Left forelimb (tissue), 1 donor: ENCODE measurements around the gene CCKAR.

Experiments used
- DNase-seq: peaks from one replicate; pipeline ENCODE4 v3.0.0-alpha.2; 2018; ENCODE audit warnings: low spot score

The CCKAR gene

GRCh38 chr4:26489101-26489985 lies 941 bp downstream of the CCKAR start:
- DNase-seq: no peak

- DNase-seq: no peak
Observed at GRCh38 chr4:26485684-26486083, 4.6 kb downstream of the CCKAR start.

GRCh38 chr4:26484516-26484915 lies 5.8 kb downstream of the CCKAR start:
- DNase-seq: no peak

- DNase-seq: no peak
Observed at GRCh38 chr4:26484032-26484515, 6.2 kb downstream of the CCKAR start.

- no peak for DNase-seq
Observed at GRCh38 chr4:26482508-26483462, 7.5 kb downstream of the CCKAR start.

- DNase-seq: no peak
Observed at GRCh38 chr4:26478330-26478729, 12.0 kb downstream of the CCKAR start.

- no peak for DNase-seq
Observed at GRCh38 chr4:26476545-26476944, 13.7 kb downstream of the CCKAR start.

GRCh38 chr4:26475716-26476115 lies 14.6 kb downstream of the CCKAR start:
- no peak for DNase-seq

GRCh38 chr4:26474551-26474950 lies 15.7 kb downstream of the CCKAR start:
- no peak for DNase-seq

GRCh38 chr4:26473893-26474292 lies 16.4 kb downstream of the CCKAR start:
- no peak for DNase-seq

GRCh38 chr4:26471890-26472289 lies 18.4 kb downstream of the CCKAR start:
- no peak for DNase-seq

- DNase-seq: no peak
Observed at GRCh38 chr4:26468977-26469376, 21.3 kb downstream of the CCKAR start.

GRCh38 chr4:26468283-26468949 lies 21.9 kb downstream of the CCKAR start:
- no peak for DNase-seq

- no peak for DNase-seq
Observed at GRCh38 chr4:26467724-26468123, 22.6 kb downstream of the CCKAR start.

GRCh38 chr4:26466578-26467270 lies 23.6 kb downstream of the CCKAR start:
- DNase-seq: no peak

- no peak for DNase-seq
Observed at GRCh38 chr4:26464420-26465095, 25.7 kb downstream of the CCKAR start.

- no peak for DNase-seq
Observed at GRCh38 chr4:26463386-26463785, 26.9 kb downstream of the CCKAR start.

GRCh38 chr4:26462874-26463273 lies 27.4 kb downstream of the CCKAR start:
- DNase-seq: no peak

- DNase-seq: no peak
Observed at GRCh38 chr4:26459756-26460530, 30.3 kb downstream of the CCKAR start.
